Measurements from ENCODE around the gene PBLD. TPM values are rescaled to one million over a fixed set of nuclear protein-coding genes. Genes with fewer than 3 reads are reported as not detected.

Gene PBLD
- total and polyA plus RNA-seq, 2 experiments from 2014 or later = 8.3 to 10.3 TPM

- Histone ChIP-seq H3K27me3 (replicated peaks; ENCODE audit: insufficient read depth) (no peaks in the 10 kb centered on the region), H4K20me1 (ENCODE audit: insufficient read depth) (no peaks in the 10 kb centered on the region), H3F3A (ENCODE audit: insufficient read depth) (no peaks in the 10 kb centered on the region), H2AFZ (no peak overlapping the region), H3K9ac (no peak overlapping the region), H3K4me2 (ENCODE audit: unreplicated experiment) (no peak overlapping the region), H3K4me1 (ENCODE audit: insufficient read depth) (no peaks in the 10 kb centered on the region), H3K27ac (no peak overlapping the region), H3K4me3 (no peak overlapping the region), H3K9me2 (ENCODE audit: insufficient read depth) (no peaks in the 10 kb centered on the region), H3K9me3 (ENCODE audit: low read depth) (no peaks in the 10 kb centered on the region), H3K79me2 (ENCODE audit: insufficient read depth) (no peaks in the 10 kb centered on the region), H3K36me3 (ENCODE audit: low read depth) (no peaks in the 10 kb centered on the region)
- TF ChIP-seq EZH2phosphoT487 (IDR thresholded peaks at IDR 0.05; ENCODE audit: insufficient read depth, low read depth) = no peak
- TF ChIP-seq EZH2 (IDR thresholded peaks at IDR 0.05; ENCODE audit: insufficient read depth, poor library complexity, severe bottlenecking) = no peak
- WGBS, 2 experiments (ENCODE audit: low coverage in 1 of 2, low lambda C conversion rate in 2 of 2, missing lambda C conversion rate in 2 of 2) = 64 to 65% methylated on average over 5 of the region's 5 CpGs
- in situ Hi-C loops (cut with MboI) = loop anchor here (10.0 kb wide), 2 partner anchors 88 to 218 kb away; no protein-coding TSS in a partner anchor
- no peak for DNase-seq
Measured at GRCh38 chr10:68302871-68303270, 29.9 kb downstream of the PBLD start.

DNA sequence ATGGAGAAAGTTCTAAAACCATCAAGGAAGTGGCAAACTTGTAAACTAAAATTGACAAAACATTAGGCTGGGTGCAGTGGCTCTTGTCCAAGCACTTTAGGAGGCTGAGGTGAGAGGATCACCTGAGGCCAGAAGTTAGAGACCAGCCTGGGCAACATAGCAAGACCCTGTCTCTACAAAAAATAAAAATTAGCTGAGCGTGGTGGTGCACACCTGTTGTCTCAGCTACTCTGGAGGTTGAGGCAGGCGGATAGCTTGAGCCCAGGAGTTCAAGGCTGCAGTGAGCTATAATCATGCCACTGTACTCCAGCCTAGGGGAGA, 30.3 kb downstream of the PBLD start:
- in situ Hi-C loops (cut with MboI) = loop anchor here (10.0 kb wide), 2 partner anchors 88 to 218 kb away; no protein-coding TSS in a partner anchor
- DNase-seq = no peak
- Histone ChIP-seq H3K4me3 (no peak overlapping the region), H3K4me2 (ENCODE audit: unreplicated experiment) (no peak overlapping the region), H4K20me1 (ENCODE audit: insufficient read depth) (no peaks in the 10 kb centered on the region), H3K9me3 (ENCODE audit: low read depth) (no peaks in the 10 kb centered on the region), H3K9ac (no peak overlapping the region), H3F3A (ENCODE audit: insufficient read depth) (0 out of 2 replicates have a peak, but pooled peaks cover under 1% of the 10 kb centered on the region), H3K36me3 (ENCODE audit: low read depth) (no peaks in the 10 kb centered on the region), H3K27ac (no peak overlapping the region), H2AFZ (no peak overlapping the region), H3K9me2 (ENCODE audit: insufficient read depth) (no peaks in the 10 kb centered on the region), H3K27me3 (replicated peaks; ENCODE audit: insufficient read depth) (no peaks in the 10 kb centered on the region), H3K79me2 (ENCODE audit: insufficient read depth) (no peaks in the 10 kb centered on the region), H3K4me1 (ENCODE audit: insufficient read depth) (no peaks in the 10 kb centered on the region)
- 13% methylated on average over 2 of the region's 2 CpGs for WGBS, 2 experiments (ENCODE audit: low coverage in 1 of 2, low lambda C conversion rate in 2 of 2, missing lambda C conversion rate in 2 of 2)
- no peak for TF ChIP-seq EZH2phosphoT487 (IDR thresholded peaks at IDR 0.05; ENCODE audit: insufficient read depth, low read depth)
- no peak for TF ChIP-seq EZH2 (IDR thresholded peaks at IDR 0.05; ENCODE audit: insufficient read depth, poor library complexity, severe bottlenecking)

DNA sequence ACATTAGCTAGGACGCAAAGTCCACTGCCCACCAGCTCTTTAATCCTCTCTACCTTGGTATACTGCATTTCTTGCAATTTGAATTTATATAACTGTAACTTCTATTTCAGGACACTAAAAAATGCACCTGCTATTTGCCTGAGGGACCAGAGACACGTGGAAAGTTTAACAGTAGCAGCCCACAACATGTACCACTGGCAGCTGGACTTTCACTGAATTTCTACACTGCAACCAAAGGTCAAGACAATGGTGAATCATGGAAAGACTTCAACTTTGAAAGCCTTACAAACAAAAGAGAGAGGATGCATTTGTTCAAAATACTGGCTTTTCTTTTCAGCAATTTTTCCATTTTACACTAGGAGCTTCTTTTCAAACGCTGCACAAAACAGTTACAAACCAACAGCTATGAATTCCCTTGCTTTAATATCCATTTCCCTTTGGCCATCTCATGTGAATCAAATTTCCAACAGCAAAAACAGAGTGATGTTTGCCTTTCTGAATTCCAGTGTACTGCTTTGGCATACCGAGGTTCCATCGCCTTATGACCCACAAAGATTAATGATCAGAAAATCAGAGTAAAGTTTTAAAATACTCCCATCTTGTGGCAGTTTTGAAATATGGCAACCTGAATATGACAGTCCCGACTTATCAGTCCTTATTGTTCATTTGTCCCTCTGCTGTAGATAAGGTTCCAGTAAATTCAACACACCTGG, 30.8 kb downstream of the PBLD start:
- no peaks in the 10 kb centered on the region for H4K20me1 ChIP-seq (ENCODE audit: insufficient read depth)
- H3K4me3 ChIP-seq = no peak overlapping the region
- WGBS, 2 experiments (ENCODE audit: low coverage in 1 of 2, low lambda C conversion rate in 2 of 2, missing lambda C conversion rate in 2 of 2) = 55 to 56% methylated on average over 6 of the region's 6 CpGs
- H3K4me1 ChIP-seq (ENCODE audit: insufficient read depth) = peaks cover 3% of the 10 kb centered on the region
- no peaks in the 10 kb centered on the region for H3K9me3 ChIP-seq (ENCODE audit: low read depth)
- no peaks in the 10 kb centered on the region for H3K9me2 ChIP-seq (ENCODE audit: insufficient read depth)
- no peak overlapping the region for H2AFZ ChIP-seq
- no peak for TF ChIP-seq EZH2 (IDR thresholded peaks at IDR 0.05; ENCODE audit: insufficient read depth, poor library complexity, severe bottlenecking)
- TF ChIP-seq EZH2phosphoT487 (IDR thresholded peaks at IDR 0.05; ENCODE audit: insufficient read depth, low read depth) = no peak
- H3K27ac ChIP-seq = no peak overlapping the region
- H3K79me2 ChIP-seq (ENCODE audit: insufficient read depth) = no peaks in the 10 kb centered on the region
- H3F3A ChIP-seq (ENCODE audit: insufficient read depth) = 0 out of 2 replicates have a peak, but pooled peaks cover 6% of the 10 kb centered on the region
- in situ Hi-C loops (cut with MboI) = loop anchor here (10.0 kb wide), 2 partner anchors 87 to 217 kb away; no protein-coding TSS in a partner anchor
- no peak overlapping the region for H3K9ac ChIP-seq
- H3K4me2 ChIP-seq (ENCODE audit: unreplicated experiment) = no peak overlapping the region
- peak; percentile 70 for DNase-seq
- H3K36me3 ChIP-seq (ENCODE audit: low read depth) = no peaks in the 10 kb centered on the region
- H3K27me3 ChIP-seq (replicated peaks; ENCODE audit: insufficient read depth) = no peaks in the 10 kb centered on the region

GRCh38 chr10:68301301-68301700, 31.4 kb downstream of the PBLD start:
- Histone ChIP-seq H3K4me1 (ENCODE audit: insufficient read depth) (peaks cover 8% of the 10 kb centered on the region), H3K9ac (no peak overlapping the region), H3K36me3 (ENCODE audit: low read depth) (no peaks in the 10 kb centered on the region), H3K4me2 (ENCODE audit: unreplicated experiment) (no peak overlapping the region), H3F3A (ENCODE audit: insufficient read depth) (0 out of 2 replicates have a peak, but pooled peaks cover 9% of the 10 kb centered on the region), H2AFZ (no peak overlapping the region), H3K79me2 (ENCODE audit: insufficient read depth) (no peaks in the 10 kb centered on the region), H3K27me3 (replicated peaks; ENCODE audit: insufficient read depth) (no peaks in the 10 kb centered on the region), H3K27ac (no peak overlapping the region), H4K20me1 (ENCODE audit: insufficient read depth) (no peaks in the 10 kb centered on the region), H3K9me2 (ENCODE audit: insufficient read depth) (no peaks in the 10 kb centered on the region), H3K9me3 (ENCODE audit: low read depth) (no peaks in the 10 kb centered on the region), H3K4me3 (no peak overlapping the region)
- TF ChIP-seq EZH2 (IDR thresholded peaks at IDR 0.05; ENCODE audit: insufficient read depth, poor library complexity, severe bottlenecking) (no peak), EZH2phosphoT487 (IDR thresholded peaks at IDR 0.05; ENCODE audit: insufficient read depth, low read depth) (no peak)
- WGBS, 2 experiments (ENCODE audit: low coverage in 1 of 2, low lambda C conversion rate in 2 of 2, missing lambda C conversion rate in 2 of 2) = 87 to 92% methylated on average over 3 of the region's 3 CpGs
- DNase-seq = no peak
- in situ Hi-C loops (cut with MboI) = loop anchor here (10.0 kb wide), 2 partner anchors 86 to 216 kb away; no protein-coding TSS in a partner anchor
